GM23338 (cell line): ENCODE measurements around the gene TAF10. TPM values are rescaled to one million over a fixed set of nuclear protein-coding genes. Genes with fewer than 3 reads are reported as not detected.

Experiments
- CTCF ChIP-seq, 2 experiments: fragments of 200-600 bp in 1 of 2; sonication (generic) in 1 of 2; conservative IDR thresholded peaks; 2 replicates each; pipeline versions ENCODE4 v1.5.1 to v1.6.1; 2016 to 2017; ENCODE audit warnings: antibody characterized with exemption in 2 of 2, low read depth in 2 of 2, mild to moderate bottlenecking in 2 of 2, moderate library complexity in 1 of 2
- EZH2 ChIP-seq: fragments of 200-600 bp; sonication (generic); IDR thresholded peaks from one replicate; pipeline ENCODE4 v1.8.0; 2017; ENCODE audit warnings: antibody characterized with exemption, mild to moderate bottlenecking, low read depth; ENCODE audit not compliant: unreplicated experiment
- REST ChIP-seq: IDR thresholded peaks from one replicate; pipeline ENCODE4 v1.6.1; 2018; ENCODE audit warnings: antibody characterized with exemption; ENCODE audit not compliant: unreplicated experiment
- ZNF114 ChIP-seq: fragments of 250-450 bp; sonication (Bioruptor Pico); IDR thresholded peaks from 2 replicates; pipeline ENCODE4 v1.5.0; 2020; ENCODE audit warnings: mild to moderate bottlenecking, moderate library complexity
- ZNF462 ChIP-seq: fragments of 250-450 bp; sonication (Bioruptor Pico); IDR thresholded peaks from 2 replicates; pipeline ENCODE4 v1.5.0; 2020; ENCODE audit warnings: mild to moderate bottlenecking, moderate library complexity
- polyA plus RNA-seq: library from polyadenylated mRNA; unstranded; fragments of >200 nt; fragmentation: Nextera tagmentation; extraction: Ambion mirVana; gene quantifications from 2 replicates; pipeline ENCODE4 v1.2.1, GENCODE V29; 2016
- total RNA-seq: library from RNA; depleted of rRNA; stranded (reverse); fragments of >200 nt; shearing (Covaris generic); gene quantifications from 2 replicates; pipeline ENCODE4 v1.2.3, GENCODE V29; 2014

The TAF10 gene
- total and polyA plus RNA-seq, 2 experiments from 2014 or later = 108 to 253 TPM

GRCh38 chr11:6568191-6568918, 43.7 kb downstream of the TAF10 start (continued):
- TF ChIP-seq ZNF462 (CRISPR knock-in tag) (no peak), REST (no peak), EZH2 (no peak), ZNF114 (CRISPR knock-in tag) (no peak), CTCF (conservative IDR thresholded peaks at IDR 0.05; ENCODE audit: low read depth in 2 of 2) (peak; percentile 53 to 59)
